Epithelial cell of proximal tubule (primary cell): ENCODE results near the gene SLC16A8. TPM values are rescaled to one million over a fixed set of nuclear protein-coding genes. Genes with fewer than 3 reads are reported as not detected.

Experiments
- DNase-seq: peaks from one replicate; pipeline ENCODE4 v3.0.0-alpha.2; 2011; ENCODE audit warnings: low read depth
- H3K4me3 ChIP-seq: 2 replicates; pipeline ENCODE4 v1.5.1; 2011; ENCODE audit warnings: low read depth, mild to moderate bottlenecking, low read length
- total RNA-seq: library from RNA; depleted of rRNA; stranded (reverse); fragments of >200 nt; gene quantifications from 2 replicates; pipeline ENCODE4 v1.2.3, GENCODE V29; 2015
- TF ChIP-seq, protein P1 (sequence below): conservative IDR thresholded peaks from 2 replicates; pipeline ENCODE4 v1.5.1; 2012; ENCODE audit warnings: low read depth, mild to moderate bottlenecking, low read length

Gene SLC16A8
- total RNA-seq, 1 donor from 2014 or later: 0.06 TPM

DNA sequence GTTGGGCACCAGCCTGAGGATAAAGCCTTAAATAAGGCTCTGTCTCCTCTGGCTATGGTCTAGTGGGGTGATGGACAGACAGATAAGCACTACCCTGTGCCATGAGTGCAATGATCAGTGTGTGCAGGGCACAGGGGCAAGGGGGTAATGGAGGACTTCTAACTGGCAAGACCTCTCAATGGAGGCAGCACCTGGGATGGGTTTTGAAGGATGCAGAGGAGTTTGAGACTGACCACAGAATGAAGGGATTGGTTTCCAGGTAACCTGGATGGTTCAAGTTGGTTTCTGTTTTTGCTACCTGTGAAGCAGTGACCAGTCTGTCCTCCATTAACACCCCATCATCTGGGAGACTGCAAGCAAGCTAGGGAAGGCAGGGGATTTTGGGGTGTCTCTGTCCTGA lies 54.6 kb downstream of the SLC16A8 start:
- TF ChIP-seq, protein P1, sequence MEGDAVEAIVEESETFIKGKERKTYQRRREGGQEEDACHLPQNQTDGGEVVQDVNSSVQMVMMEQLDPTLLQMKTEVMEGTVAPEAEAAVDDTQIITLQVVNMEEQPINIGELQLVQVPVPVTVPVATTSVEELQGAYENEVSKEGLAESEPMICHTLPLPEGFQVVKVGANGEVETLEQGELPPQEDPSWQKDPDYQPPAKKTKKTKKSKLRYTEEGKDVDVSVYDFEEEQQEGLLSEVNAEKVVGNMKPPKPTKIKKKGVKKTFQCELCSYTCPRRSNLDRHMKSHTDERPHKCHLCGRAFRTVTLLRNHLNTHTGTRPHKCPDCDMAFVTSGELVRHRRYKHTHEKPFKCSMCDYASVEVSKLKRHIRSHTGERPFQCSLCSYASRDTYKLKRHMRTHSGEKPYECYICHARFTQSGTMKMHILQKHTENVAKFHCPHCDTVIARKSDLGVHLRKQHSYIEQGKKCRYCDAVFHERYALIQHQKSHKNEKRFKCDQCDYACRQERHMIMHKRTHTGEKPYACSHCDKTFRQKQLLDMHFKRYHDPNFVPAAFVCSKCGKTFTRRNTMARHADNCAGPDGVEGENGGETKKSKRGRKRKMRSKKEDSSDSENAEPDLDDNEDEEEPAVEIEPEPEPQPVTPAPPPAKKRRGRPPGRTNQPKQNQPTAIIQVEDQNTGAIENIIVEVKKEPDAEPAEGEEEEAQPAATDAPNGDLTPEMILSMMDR: no peak
- no peak for DNase-seq
- no peak overlapping the region for H3K4me3 ChIP-seq

DNA sequence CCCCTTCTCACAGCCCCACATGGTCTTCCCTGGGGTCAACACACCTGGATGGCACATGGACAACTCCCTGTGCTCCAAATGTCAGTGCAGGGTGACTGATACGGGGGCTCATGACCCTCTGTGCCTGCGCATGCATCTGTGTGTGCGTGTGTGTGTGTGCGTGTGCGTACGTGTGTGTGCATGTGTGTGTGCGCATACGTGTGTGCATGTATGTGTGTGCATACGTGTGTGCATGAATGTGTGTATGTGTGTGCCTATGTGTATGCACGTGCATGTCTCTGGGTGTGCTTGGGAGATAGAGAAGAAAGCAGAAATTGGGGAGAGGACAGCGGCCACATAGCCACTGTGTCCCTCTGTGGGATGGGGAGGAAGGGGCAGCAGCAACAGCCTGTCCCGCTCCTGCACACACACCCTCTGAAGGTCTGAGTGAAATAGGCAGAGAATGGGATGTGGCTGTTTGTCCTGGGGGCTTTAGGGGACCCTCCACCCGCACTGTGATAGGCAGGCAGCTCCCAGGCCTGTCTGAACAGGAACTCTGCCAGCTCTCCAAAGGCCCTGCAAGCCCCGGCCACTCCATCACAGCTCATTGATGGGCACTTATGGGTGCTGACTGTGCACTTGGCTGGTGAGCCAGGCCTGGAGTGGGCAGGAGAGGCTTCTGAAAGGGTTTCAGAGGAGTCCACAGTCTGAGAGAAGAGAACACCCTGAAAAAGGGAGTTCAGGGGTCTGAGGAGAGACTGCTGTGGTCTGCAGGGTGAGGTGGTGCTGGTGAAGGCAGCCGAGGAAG lies 55.4 kb downstream of the SLC16A8 start:
- no peak overlapping the region for H3K4me3 ChIP-seq
- TF ChIP-seq, protein P1: no peak
- no peak for DNase-seq

Other genes starting within 250 kb of the SLC16A8 start
- gene ANKRD54, start 239.8 kb downstream of the SLC16A8 start, total RNA-seq: 38.6 and 41.9 TPM in 2 replicates
- gene EIF3L, start 234.8 kb downstream of the SLC16A8 start, total RNA-seq: 333 and 418 TPM in 2 replicates
- 74.8 and 79.2 TPM in 2 replicates for gene MICALL1, start 177.9 kb downstream of the SLC16A8 start, total RNA-seq
- gene C22orf23, start 130.6 kb downstream of the SLC16A8 start, total RNA-seq: not detected in 2 replicates
- 136 and 147 TPM in 2 replicates for gene POLR2F, start 130.5 kb downstream of the SLC16A8 start, total RNA-seq
- gene SOX10, start 99.6 kb downstream of the SLC16A8 start, total RNA-seq: not detected in 2 replicates
- gene PICK1, start 26.8 kb downstream of the SLC16A8 start, total RNA-seq: 38.7 and 55.5 TPM in 2 replicates
- gene BAIAP2L2, start 26.5 kb upstream of the SLC16A8 start, total RNA-seq: 5.4 and 6.5 TPM in 2 replicates
- gene PLA2G6, start 97.6 kb upstream of the SLC16A8 start, total RNA-seq: 5.6 and 13.5 TPM in 2 replicates
- gene MAFF, start 117.8 kb upstream of the SLC16A8 start, total RNA-seq: 30.6 and 42.1 TPM in 2 replicates
- 51.9 and 90.2 TPM in 2 replicates for gene TMEM184B, start 188.8 kb upstream of the SLC16A8 start, total RNA-seq
- gene CSNK1E, start 233.2 kb upstream of the SLC16A8 start, total RNA-seq: 157 and 161 TPM in 2 replicates